AG04450 (cell line): ENCODE results near the gene ANGEL2. TPM values are rescaled to one million over a fixed set of nuclear protein-coding genes. Genes with fewer than 3 reads are reported as not detected.

Experiments
- CTCF ChIA-PET: fragments of 300-600, 350-600 bp; formaldehyde crosslinking; extraction: SDS; loops from one replicate; lab custom pipeline; 2022; ENCODE audit warnings: antibody characterized with exemption, inconsistent platforms; lab: Charles Lee
- POLR2A ChIA-PET: fragments of 350-600 bp; formaldehyde crosslinking; extraction: SDS; loops from one replicate; lab custom pipeline; 2021; ENCODE audit warnings: antibody characterized with exemption, inconsistent platforms; lab: Yijun Ruan, JAX
- DNase-seq: peaks from one replicate; pipeline ENCODE4 v3.0.0-alpha.2; 2011; ENCODE audit warnings: low read depth, low spot score
- H3K27ac ChIP-seq: one replicate; pipeline ENCODE4 v1.5.1; 2012; ENCODE audit warnings: low read depth, low read length, control low read depth
- H3K27me3 ChIP-seq: one replicate; pipeline ENCODE4 v1.6.0; 2012; ENCODE audit warnings: low read length; ENCODE audit not compliant: control insufficient read depth, insufficient read depth
- H3K4me3 ChIP-seq: 2 replicates; pipeline ENCODE4 v1.5.1; 2011; ENCODE audit warnings: mild to moderate bottlenecking, low read depth, low read length, control low read depth
- H3K9me3 ChIP-seq: 2 replicates; pipeline ENCODE4 v1.5.1; 2012; ENCODE audit warnings: low read length; ENCODE audit not compliant: control insufficient read depth, insufficient read depth
- polyA plus RNA-seq: library from polyadenylated mRNA; depleted of rRNA; stranded (reverse); fragments of >200 nt; gene quantifications from 2 replicates; pipeline ENCODE4 v1.2.3, GENCODE V29; 2011
- TF ChIP-seq, protein P1 (sequence below): IDR thresholded peaks from 2 replicates; pipeline ENCODE4 v1.5.1; 2011; ENCODE audit warnings: low read depth, low read length, control low read depth, inconsistent platforms

ANGEL2 gene
- polyA plus RNA-seq, 1 experiment: 30.6 TPM

DNA sequence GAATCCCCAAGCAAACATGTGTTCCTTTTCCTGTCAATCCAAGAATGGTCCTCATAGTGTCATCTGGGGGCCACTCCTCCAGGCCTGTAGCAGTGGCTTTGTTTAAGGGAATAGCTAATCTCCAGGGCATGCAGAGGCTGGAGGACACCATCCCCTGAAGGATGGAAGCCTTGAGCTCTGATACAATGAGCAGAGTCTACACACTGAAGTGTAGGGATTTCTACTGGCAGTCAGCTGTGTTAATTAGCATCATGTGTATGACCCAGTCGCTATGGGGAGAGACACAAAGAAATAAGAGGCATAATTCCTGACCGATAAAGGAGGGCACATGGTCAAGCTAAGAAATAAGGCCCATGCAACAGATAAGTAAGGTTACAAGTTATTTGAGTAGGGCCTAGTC is 29.1 kb downstream of the ANGEL2 start:
- Histone ChIP-seq H3K27ac (no peak overlapping the region), H3K27me3 (no peaks in the 10 kb centered on the region), H3K9me3 (no peaks in the 10 kb centered on the region), H3K4me3 (no peak overlapping the region)
- no peak for DNase-seq
- TF ChIP-seq, protein P1, sequence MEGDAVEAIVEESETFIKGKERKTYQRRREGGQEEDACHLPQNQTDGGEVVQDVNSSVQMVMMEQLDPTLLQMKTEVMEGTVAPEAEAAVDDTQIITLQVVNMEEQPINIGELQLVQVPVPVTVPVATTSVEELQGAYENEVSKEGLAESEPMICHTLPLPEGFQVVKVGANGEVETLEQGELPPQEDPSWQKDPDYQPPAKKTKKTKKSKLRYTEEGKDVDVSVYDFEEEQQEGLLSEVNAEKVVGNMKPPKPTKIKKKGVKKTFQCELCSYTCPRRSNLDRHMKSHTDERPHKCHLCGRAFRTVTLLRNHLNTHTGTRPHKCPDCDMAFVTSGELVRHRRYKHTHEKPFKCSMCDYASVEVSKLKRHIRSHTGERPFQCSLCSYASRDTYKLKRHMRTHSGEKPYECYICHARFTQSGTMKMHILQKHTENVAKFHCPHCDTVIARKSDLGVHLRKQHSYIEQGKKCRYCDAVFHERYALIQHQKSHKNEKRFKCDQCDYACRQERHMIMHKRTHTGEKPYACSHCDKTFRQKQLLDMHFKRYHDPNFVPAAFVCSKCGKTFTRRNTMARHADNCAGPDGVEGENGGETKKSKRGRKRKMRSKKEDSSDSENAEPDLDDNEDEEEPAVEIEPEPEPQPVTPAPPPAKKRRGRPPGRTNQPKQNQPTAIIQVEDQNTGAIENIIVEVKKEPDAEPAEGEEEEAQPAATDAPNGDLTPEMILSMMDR: no peak
- ChIA-PET CTCF (interaction anchor here (1.2 to 3.3 kb wide), 3 partner anchors 9 to 321 kb away, joined by 4 to 20 read pairs (median 6); no protein-coding TSS in a partner anchor), POLR2A (no interaction called here)

DNA sequence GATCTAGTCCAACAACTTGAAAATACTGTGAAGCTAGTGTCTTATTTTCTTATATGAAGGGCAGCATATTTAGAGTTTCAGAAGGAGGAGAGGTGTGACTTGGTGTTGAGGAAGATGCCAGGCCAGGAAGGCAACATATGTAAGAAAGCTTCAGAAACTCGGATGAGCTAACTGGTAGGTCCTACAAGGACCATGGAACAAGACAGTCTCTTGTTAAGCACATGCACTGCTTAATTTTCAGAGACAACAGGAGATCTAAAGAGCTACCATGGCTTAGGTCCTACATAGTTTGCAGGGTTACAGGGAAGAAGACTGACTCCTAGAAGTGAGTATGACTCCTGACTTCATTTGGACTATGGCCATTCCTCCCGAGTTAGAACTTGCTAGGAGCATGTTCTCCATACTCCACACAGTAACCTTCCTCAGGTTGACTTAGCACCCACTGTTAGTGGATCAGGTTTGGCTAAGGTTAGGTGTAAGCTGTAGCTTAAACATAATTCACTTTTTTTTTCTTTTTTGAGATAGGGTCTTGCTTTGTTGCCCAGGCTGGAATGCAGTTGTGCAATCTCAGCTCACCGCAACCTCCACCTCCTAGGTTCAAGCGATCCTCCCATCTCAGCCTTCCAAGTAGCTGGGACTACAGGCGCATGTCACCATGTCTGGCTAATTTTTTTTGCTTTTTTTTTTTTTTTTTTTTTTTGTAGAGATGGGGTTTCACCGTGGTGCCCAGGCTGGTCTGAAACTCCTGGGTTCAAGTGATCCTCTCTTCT is 31.0 kb downstream of the ANGEL2 start:
- Histone ChIP-seq H3K4me3 (no peak overlapping the region), H3K9me3 (no peaks in the 10 kb centered on the region), H3K27ac (no peak overlapping the region), H3K27me3 (no peaks in the 10 kb centered on the region)
- ChIA-PET POLR2A (no interaction called here), CTCF (interaction anchor here (3.3 kb wide), 1 partner anchor 10 kb away, joined by 20 read pairs; no protein-coding TSS in a partner anchor)
- TF ChIP-seq, protein P1: no peak
- DNase-seq: no peak

DNA sequence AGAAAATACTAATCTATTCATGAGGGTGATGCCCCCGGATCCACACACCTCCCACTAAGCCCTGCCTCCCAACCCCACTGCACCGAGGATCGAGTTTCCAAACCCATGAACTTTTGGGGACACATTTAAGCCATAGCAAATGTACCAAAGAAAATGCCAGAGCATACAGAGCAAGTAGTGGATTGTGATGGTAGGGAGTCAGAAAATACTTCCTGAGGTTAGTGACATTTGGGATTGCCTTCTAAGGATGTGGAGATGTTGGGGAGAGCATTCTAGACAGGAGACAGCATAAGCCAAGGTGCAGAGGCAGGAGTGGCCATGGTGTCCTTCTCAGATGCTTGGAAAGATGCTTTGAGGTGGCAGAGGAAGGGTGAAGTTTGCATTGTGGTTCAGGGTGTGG is 32.2 kb downstream of the ANGEL2 start:
- TF ChIP-seq, protein P1: no peak
- Histone ChIP-seq H3K9me3 (no peaks in the 10 kb centered on the region), H3K27ac (no peak overlapping the region), H3K4me3 (no peak overlapping the region), H3K27me3 (no peaks in the 10 kb centered on the region)
- CTCF ChIA-PET: no interaction called here
- DNase-seq: no peak
- POLR2A ChIA-PET: no interaction called here

GRCh38 chr1:212982430-212983152 is 33.1 kb downstream of the ANGEL2 start:
- CTCF ChIA-PET: interaction anchor here (4.2 kb wide), 1 partner anchor 16 kb away, joined by 21 read pairs; no protein-coding TSS in a partner anchor
- DNase-seq: no peak
- POLR2A ChIA-PET: no interaction called here

More at GRCh38 chr1:212982430-212983152, 33.1 kb downstream of the ANGEL2 start:
- no peaks in the 10 kb centered on the region for H3K9me3 ChIP-seq
- TF ChIP-seq, protein P1: no peak
- no peaks in the 10 kb centered on the region for H3K27me3 ChIP-seq
- no peak overlapping the region for H3K4me3 ChIP-seq
- no peak overlapping the region for H3K27ac ChIP-seq
